Loucy (cell line): ENCODE data around the gene PLEKHA4.
"Not testable (repeated sequence)": the region's sequence is repeated elsewhere in the genome, so short reads cannot be mapped to it uniquely, and the experiment has no call there.

Source experiments
- H2AFZ ChIP-seq: fragments of 200-600 bp; sonication (generic); 2 replicates; pipeline ENCODE4 v1.6.0; 2016; ENCODE audit warnings: antibody characterized with exemption, mild to moderate bottlenecking, low read length, moderate library complexity
- H3F3A ChIP-seq: fragments of 200-600 bp; 2 replicates; pipeline ENCODE4 v1.6.0; 2016; ENCODE audit warnings: antibody characterized with exemption, low read depth, mild to moderate bottlenecking
- H3K27me3 ChIP-seq: fragments of 200-600 bp; sonication (generic); 2 replicates; pipeline ENCODE4 v1.6.1; 2014; ENCODE audit warnings: low read length, mild to moderate bottlenecking; ENCODE audit not compliant: insufficient read depth, poor library complexity, severe bottlenecking
- H3K36me3 ChIP-seq: fragments of 200-600 bp; sonication (generic); 2 replicates; pipeline ENCODE4 v1.6.1; 2016; ENCODE audit warnings: low read length; ENCODE audit not compliant: insufficient read depth
- H3K4me1 ChIP-seq: fragments of 200-600 bp; sonication (generic); 2 replicates; pipeline ENCODE4 v1.5.1; 2014; ENCODE audit warnings: low read length, mild to moderate bottlenecking; ENCODE audit not compliant: insufficient read depth, poor library complexity, severe bottlenecking
- H3K4me2 ChIP-seq: fragments of 200-600 bp; sonication (generic); 2 replicates; pipeline ENCODE4 v1.6.0; 2014; ENCODE audit warnings: antibody characterized with exemption, low read length, low read depth, mild to moderate bottlenecking; ENCODE audit not compliant: poor library complexity, severe bottlenecking
- H3K4me3 ChIP-seq: fragments of 200-600 bp; sonication (generic); 2 replicates; pipeline ENCODE4 v1.5.1; 2014; ENCODE audit warnings: low read length, mild to moderate bottlenecking, mixed read lengths; ENCODE audit not compliant: poor library complexity, severe bottlenecking
- H3K79me2 ChIP-seq: fragments of 200-600 bp; sonication (generic); 2 replicates; pipeline ENCODE4 v1.6.1; 2014; ENCODE audit warnings: low read length; ENCODE audit not compliant: insufficient read depth
- H3K9ac ChIP-seq: fragments of 200-600 bp; sonication (generic); 2 replicates; pipeline ENCODE4 v1.6.0; 2014; ENCODE audit warnings: mild to moderate bottlenecking, low read depth, low read length, moderate library complexity; ENCODE audit not compliant: poor library complexity, severe bottlenecking
- H3K9me2 ChIP-seq: fragments of 200-600 bp; sonication (generic); replicated peaks from 2 replicates; pipeline ENCODE4 v1.6.1; 2016; ENCODE audit warnings: low read depth, low read length, mixed read lengths
- H3K9me3 ChIP-seq: fragments of 200-600 bp; sonication (generic); 2 replicates; pipeline ENCODE4 v1.6.1; 2014; ENCODE audit warnings: mild to moderate bottlenecking, antibody characterized with exemption, low read length, low read depth; ENCODE audit not compliant: insufficient read depth
- H4K20me1 ChIP-seq: fragments of 200-600 bp; sonication (generic); 2 replicates; pipeline ENCODE4 v1.6.0; 2014; ENCODE audit warnings: antibody characterized with exemption, low read length, mild to moderate bottlenecking; ENCODE audit not compliant: insufficient read depth, poor library complexity, severe bottlenecking
- CTCF ChIP-seq: fragments of 200-600 bp; sonication (generic); conservative IDR thresholded peaks from 2 replicates; pipeline ENCODE4 v1.5.1; 2014; ENCODE audit warnings: mild to moderate bottlenecking, antibody characterized with exemption, low read length
- EZH2phosphoT487 ChIP-seq: fragments of 200-600 bp; IDR thresholded peaks from 2 replicates; pipeline ENCODE4 v1.6.1; 2018; ENCODE audit warnings: antibody characterized with exemption, mild to moderate bottlenecking, moderate library complexity, borderline replicate concordance

Gene PLEKHA4

GRCh38 chr19:48890551-48890950 lies 22.1 kb upstream of the PLEKHA4 start:
- Histone ChIP-seq H3K9me3 (no peaks in the 10 kb centered on the region), H3K4me3 (no peak overlapping the region), H3K4me2 (no peak overlapping the region), H3F3A (no peaks in the 10 kb centered on the region), H3K4me1 (no peaks in the 10 kb centered on the region), H3K9ac (no peak overlapping the region), H3K36me3 (no peaks in the 10 kb centered on the region), H3K79me2 (no peaks in the 10 kb centered on the region), H4K20me1 (no peaks in the 10 kb centered on the region), H2AFZ (no peak overlapping the region), H3K27me3 (no peaks in the 10 kb centered on the region), H3K9me2 (no peaks in the 10 kb centered on the region)
- no peak for TF ChIP-seq EZH2phosphoT487
- TF ChIP-seq CTCF, result no peak

GRCh38 chr19:48889496-48889895 lies 21.1 kb upstream of the PLEKHA4 start:
- H3K36me3 ChIP-seq, H3K9me3 ChIP-seq, H3K9ac ChIP-seq, H2AFZ ChIP-seq, H3F3A ChIP-seq, H3K4me3 ChIP-seq, H3K9me2 ChIP-seq, H4K20me1 ChIP-seq, H3K27me3 ChIP-seq, H3K4me1 ChIP-seq, H3K4me2 ChIP-seq, H3K79me2 ChIP-seq: not testable (repeated sequence)

GRCh38 chr19:48887861-48888612 lies 19.6 kb upstream of the PLEKHA4 start:
- Histone ChIP-seq H3K9me3 (no peaks in the 10 kb centered on the region), H3K36me3 (no peaks in the 10 kb centered on the region), H2AFZ (no peak overlapping the region), H4K20me1 (no peaks in the 10 kb centered on the region), H3K4me3 (no peak overlapping the region), H3K79me2 (no peaks in the 10 kb centered on the region), H3K9ac (no peak overlapping the region), H3K4me1 (no peaks in the 10 kb centered on the region), H3K9me2 (no peaks in the 10 kb centered on the region), H3K27me3 (no peaks in the 10 kb centered on the region), H3F3A (no peaks in the 10 kb centered on the region), H3K4me2 (no peak overlapping the region)
- TF ChIP-seq EZH2phosphoT487 (no peak), CTCF (no peak)

- Histone ChIP-seq H3K9me3 (no peaks in the 10 kb centered on the region), H3K79me2 (no peaks in the 10 kb centered on the region), H3K4me3 (no peak overlapping the region), H4K20me1 (no peaks in the 10 kb centered on the region), H3F3A (no peaks in the 10 kb centered on the region), H3K27me3 (no peaks in the 10 kb centered on the region), H3K4me2 (no peak overlapping the region), H2AFZ (no peak overlapping the region), H3K9me2 (no peaks in the 10 kb centered on the region), H3K36me3 (no peaks in the 10 kb centered on the region), H3K9ac (no peak overlapping the region), H3K4me1 (no peaks in the 10 kb centered on the region)
- TF ChIP-seq EZH2phosphoT487 (no peak), CTCF (no peak)
Measured at GRCh38 chr19:48883726-48884125, 15.3 kb upstream of the PLEKHA4 start.
